HG03442 (cell line): ENCODE measurements around the gene PRLR.
"Not testable (repeated sequence)": the region's sequence is repeated elsewhere in the genome, so short reads cannot be mapped to it uniquely, and the experiment has no call there.

Experiments
- ATAC-seq: cut with Tn5 transposase; IDR thresholded peaks from one replicate; pipeline ENCODE4 v1.9.1; 2021; ENCODE audit warnings: mild to moderate bottlenecking, moderate library complexity; ENCODE audit not compliant: unreplicated experiment

Gene PRLR

DNA sequence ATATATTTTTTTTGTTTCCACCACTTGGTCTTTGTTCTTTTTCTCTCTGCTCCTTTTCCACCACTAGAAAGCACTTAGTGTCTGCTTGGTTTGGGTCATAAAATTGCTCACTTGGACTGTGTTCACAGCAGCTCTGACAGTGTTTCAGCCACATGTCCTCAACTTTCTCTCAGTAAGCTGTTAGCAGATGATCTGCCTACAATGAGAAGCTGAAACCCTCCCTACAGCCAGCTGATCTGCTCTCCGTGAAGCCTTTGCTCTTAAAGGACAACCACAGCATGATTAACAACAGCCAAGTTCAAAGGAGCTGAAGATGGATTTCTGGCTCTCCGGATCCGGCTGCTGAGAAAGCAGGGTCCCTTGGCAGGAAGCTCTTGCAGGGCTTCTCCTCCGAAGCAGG is 31.6 kb downstream of the PRLR start:
- no peak for ATAC-seq

DNA sequence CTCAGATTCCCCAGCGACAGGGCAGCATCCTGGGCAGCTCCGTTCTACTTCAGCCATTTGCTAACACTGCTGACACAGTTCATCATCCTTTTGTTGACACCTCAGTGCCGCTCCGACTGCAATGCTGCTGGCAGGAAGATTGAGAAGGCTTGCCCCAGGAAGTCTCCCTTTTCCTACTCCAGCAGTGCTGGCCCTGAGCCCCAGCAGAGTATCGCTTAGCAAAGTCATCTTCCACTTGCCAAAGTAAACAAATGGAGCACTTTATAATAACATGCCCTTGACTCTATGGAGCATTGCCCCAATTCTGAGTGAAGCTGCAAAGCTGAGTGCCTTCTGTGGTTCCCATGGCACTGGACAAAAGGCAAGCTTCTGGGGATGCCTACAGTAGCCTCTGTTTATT is 32.2 kb downstream of the PRLR start:
- no peak for ATAC-seq

DNA sequence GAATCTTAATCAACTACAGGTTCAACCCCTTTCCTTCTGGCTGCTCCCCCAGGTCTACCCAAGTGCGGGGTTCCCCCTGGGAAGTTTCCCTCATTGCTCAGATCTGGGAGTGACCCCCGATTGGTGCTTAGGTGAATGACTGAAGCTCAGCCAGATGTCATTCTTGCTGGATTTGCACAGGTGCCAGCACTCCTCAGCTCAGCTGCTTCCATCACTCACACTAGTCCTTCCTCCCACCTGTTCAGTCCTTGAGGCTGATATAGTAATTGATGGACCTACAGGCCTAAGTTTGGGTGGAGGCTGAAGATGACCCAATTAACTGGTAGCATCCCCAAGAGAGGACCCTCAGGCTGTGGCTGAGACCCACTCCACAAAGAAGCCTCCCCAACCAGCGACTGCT is 32.9 kb downstream of the PRLR start:
- ATAC-seq = no peak

DNA sequence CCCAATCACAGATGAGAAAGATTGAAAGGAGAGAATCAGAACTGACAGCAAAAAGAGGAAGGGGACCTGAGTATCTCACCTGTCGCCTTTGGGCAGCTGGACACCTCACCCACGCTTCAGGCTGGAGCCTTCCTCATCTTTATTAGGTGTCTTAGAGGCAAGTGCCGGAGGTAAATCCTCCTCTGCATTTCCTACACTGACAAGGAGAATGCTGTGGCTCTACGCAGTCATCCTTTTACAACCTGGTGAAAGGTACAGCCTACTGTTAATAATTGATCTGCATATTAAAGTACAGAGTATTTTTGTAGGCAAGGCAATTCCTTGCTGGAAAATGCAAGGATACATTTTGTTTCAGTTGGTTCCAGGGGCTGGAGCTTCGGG is 34.8 kb downstream of the PRLR start:
- no peak for ATAC-seq

DNA sequence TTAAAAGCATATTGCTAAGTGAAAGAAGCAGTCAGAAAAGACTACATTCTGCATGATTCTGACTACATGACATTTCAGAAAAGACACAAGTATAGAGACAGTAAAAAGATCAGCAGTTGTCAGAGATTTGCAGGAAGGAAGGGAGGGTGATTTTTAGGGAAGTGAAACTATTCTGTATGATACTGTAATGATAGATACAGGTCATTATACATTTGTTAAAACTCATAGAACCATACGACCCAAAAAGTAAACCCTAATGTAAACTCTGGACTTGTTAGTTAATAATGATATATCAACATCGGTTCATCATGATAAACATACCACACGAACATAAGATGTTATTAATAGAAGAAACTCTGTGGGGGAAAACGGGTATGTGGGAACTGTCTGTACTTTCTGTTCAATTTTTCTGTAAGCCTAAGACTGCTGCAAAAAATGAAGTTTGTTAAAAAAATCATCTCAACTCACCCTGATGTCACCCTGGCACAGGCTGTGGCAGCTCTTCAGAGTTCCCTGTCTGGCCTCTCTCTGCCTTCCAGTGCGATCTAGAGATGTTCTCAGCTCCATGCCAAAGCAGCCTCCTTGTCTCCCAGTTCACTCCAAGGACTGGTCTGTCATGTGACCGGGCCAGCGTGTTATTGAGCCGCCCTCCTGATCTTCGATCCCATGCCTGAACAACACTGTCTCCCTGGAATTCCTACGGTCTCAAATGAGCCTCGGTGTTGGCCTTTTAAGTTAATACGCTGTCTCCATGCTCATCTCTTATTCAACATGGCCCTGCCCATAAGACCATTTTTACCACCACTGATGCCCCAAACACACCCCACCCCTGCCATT is 35.4 kb downstream of the PRLR start:
- ATAC-seq = peak; percentile 96

DNA sequence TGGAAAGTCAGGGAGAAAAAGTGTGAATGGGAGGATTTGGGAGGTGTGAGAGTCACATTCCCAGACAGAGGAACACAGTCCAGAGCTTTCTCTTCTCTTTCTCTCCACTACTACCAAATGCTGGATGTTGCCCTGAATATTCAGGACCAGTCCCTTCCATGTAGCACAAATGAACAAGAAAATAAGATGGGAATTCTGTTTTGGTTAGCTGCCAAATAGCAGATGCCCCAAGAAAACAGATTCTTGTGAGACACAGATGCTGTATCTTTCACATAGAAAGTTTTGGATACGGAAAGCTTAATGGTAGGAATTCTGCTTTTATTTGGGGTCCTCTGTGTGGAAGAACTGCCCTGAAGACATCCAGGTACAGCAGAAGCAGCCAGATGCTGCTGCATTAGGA is 37.8 kb downstream of the PRLR start:
- ATAC-seq = no peak

DNA sequence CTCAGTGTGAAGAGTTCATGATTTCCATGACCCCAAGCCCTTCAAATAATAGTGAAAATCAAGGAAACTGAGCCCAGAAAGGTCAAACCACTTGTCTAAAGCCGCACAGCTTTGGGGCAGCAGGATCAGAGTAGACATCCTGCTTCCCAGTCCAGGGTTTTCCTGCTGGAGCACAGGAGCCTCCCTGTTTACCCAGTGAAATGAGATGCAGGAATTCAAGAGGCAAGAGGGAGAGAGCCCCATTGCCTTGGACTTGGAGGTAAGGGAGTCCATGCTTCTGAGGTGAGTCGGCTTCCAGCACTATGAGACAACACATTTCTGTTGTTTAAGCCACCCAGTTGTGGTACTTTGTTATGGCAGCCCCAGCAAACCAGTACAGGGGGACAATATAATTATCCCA is 40.5 kb downstream of the PRLR start:
- ATAC-seq = not testable (repeated sequence)

DNA sequence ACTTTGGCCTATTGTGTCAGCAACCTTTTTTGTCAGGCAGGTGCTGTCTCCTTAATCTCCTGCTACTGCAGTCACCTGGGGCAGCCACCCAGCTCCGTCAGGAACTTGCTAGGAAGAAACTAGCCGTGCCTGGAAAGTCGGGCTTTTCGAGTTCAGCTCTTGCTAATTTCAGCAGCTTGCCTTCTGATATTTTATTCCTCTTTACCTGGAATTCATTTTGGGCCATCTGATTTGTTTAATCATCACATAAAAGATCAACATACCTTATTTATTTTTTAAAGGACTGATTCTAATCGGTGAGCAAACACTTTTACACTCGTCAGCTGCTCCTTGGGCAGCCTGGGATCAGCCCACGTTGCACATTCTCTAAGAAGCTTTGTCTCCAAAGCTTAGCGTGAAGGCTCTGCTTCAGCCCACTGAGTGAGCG is 42.2 kb downstream of the PRLR start:
- ATAC-seq = no peak

DNA sequence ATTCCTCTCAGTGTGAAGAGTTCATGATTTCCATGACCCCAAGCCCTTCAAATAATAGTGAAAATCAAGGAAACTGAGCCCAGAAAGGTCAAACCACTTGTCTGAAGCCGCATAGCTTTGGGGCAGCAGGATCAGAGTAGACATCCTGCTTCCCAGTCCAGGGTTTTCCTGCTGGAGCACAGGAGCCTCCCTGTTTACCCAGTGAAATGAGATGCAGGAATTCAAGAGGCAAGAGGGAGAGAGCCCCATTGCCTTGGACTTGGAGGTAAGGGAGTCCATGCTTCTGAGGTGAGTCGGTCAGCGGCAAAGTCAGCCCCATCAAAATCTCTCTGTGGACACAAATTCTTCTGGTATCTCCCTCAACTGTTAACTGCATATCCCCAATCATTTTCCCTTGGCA is 42.7 kb downstream of the PRLR start:
- ATAC-seq = not testable (repeated sequence)

DNA sequence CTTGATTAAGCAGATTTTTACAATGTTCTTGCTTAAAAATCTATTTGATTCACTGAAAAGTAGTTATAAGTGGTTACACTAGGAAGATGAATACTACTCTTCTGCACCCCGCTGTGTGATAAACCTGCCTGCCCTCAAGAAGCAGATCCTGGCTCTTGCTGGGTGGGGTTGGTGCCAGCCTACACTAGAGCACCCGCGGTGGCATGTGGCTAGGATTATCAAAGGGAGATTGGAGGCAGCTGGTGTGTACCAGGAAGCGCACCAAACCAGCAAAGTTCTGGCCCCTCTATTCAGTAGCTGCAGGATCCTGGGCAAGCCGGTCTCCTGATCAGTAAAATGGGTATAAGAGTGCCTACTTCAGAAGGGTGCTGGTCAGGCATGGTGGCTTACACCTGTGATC is 43.5 kb downstream of the PRLR start:
- ATAC-seq = no peak

DNA sequence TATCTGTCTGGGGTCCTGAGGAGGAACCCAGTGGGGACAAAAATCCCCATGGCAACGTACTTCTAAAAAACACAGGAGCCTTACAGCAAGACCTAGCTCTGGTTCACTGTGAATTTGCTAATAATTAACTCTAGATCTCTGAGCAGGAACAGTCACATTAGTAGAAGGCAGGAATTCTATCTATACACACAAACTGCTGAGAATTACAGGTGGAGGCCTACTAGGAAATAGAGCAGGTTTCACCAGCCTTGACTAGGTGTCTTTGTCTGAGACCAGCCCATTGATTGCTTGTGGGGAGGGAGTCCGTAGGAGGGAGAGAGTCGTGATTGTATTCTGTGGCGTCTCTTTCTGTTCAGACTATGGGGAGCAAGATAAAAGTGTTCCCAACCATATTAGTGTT is 44.8 kb downstream of the PRLR start:
- ATAC-seq = no peak

DNA sequence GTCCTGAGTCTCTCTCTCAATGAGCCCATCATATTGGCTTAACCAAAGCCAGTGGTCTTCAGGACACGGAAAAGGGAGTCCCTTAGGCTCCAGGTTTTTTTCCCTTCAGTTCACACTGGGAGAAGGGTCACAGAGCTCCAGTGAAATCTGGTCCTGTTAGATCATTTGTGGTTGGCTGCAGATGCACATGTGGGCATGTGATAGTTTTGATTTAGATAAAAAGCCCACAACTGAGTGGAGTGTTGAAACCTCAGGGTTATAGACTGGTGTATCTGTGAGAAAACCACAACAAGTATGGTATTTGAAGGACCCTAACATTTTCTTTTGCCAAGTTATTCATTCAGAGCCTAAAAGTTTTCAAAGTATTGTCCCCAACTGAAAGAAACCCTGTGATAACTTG is 46.7 kb downstream of the PRLR start:
- peak; percentile 15 for ATAC-seq

DNA sequence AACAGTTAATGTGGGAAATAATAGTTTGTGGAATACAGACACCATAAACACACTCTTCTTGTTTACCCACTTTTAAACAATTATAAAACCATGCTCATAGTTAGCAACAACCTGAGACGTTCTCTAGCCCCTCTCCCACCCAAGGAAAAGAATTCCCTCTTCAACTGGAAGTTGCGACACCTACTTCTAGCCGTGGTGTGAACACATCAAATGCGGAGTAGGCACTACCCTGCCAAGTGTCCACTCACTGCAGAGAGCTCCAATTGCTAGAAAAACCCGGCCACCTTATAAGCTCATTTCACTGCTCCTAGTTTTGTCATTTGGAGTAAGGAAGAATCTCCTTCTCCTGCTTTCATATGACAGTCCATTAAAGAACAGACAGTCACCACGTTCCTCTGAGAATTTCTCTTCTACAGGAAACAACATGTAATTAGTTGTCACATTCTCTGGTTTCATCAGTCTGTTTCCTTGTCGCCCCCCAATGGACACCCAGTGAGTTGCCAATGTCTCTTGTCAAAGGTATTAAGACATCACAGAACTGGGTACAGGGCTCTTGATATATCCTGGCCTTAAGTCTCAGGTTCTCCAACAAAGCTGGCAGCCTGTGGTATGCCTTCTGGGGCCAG is 47.3 kb downstream of the PRLR start:
- peak; percentile 81 for ATAC-seq

DNA sequence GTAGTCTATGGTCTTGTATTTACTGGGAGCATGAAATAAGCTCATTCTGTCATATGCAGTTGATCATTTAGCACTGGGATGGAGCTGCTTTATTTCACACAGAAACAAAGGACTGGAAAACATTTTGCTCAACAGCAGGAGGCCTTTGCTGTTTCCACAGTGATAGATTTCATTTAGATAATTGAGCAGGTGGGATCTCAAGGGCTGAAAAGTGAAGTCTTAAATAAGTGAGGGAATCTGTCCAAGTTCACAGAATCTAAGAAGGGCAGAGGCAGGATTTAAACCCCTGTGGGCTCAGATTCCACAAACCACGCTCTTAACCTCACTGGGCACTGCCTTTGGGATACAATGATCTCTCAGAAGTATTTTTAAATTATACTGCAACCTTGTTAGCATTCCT is 47.8 kb downstream of the PRLR start:
- no peak for ATAC-seq

DNA sequence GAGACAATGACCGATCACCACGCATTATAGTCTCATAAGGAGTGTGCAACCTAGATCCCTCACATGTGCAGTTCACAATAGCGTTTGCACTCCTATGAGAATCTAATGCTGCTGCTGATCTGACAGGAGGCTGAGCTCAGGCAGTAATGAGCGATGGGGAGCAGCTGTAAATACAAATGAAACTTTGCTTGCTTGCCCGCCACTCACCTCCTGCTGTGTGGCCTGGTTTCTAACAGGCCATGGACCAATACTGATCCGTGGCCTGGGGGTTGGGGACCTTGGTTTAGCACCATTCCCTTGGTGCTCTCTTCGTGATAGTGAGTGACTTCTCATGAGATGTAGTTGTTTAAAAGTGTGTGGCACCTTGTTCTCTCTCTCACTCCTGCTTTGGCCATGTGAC is 50.2 kb downstream of the PRLR start:
- no peak for ATAC-seq

DNA sequence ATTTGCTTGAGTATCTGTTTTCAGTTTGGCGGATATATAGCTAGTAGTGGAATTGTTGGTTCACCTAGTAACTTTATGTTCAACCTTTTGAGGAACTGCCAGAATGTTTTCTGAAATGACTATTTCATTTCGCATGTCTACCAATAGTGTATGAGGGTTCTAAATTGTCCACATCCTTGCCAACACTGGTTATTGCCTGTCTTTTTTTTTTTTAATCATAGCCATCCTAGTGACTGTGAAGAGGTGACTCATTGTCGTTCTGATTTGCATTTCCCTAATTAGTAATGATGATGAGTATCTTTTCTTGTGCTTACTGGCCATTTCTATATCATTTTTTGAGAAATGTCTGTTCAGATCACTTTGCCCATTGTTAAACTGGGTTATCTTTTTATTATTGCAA is 52.5 kb downstream of the PRLR start:
- no peak for ATAC-seq

DNA sequence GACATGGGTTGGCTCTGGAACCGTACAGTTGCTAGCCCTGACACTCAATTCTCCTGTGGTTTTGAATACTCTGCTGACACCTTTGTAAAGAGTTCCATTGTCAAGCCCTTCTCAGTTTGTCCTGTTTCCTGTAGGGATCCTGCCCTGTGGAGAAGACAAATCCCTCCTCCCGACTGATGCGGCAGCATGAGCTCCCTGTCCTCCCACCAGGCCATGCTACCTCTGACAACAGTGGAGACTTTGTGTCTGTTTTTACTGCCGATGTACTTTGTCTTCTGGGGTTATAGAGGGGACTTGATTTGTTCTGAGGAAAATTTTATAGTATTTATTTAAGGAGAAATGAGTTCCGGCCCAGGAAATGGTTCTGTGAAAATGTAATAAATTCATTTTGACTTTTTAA is 57.8 kb downstream of the PRLR start:
- ATAC-seq = no peak

DNA sequence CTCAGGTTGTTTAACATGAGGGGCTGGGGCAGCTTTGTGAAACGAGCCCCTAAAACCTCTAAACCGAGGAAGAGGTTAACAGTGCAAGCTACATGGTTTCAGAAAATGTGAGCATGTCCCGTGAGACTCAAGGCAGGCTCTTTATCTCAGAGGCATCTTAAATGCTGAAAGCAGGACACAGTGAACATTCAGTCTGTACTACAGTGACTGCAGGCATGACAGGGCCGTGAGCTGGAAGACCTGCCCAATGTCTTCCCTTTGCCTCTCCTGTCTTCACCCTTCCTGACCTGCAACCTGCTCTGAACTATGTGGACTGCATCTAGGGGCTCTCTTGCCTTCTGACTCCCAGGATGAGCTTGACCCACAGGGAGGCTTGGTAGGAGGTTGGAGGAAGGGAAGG is 58.3 kb downstream of the PRLR start:
- no peak for ATAC-seq

DNA sequence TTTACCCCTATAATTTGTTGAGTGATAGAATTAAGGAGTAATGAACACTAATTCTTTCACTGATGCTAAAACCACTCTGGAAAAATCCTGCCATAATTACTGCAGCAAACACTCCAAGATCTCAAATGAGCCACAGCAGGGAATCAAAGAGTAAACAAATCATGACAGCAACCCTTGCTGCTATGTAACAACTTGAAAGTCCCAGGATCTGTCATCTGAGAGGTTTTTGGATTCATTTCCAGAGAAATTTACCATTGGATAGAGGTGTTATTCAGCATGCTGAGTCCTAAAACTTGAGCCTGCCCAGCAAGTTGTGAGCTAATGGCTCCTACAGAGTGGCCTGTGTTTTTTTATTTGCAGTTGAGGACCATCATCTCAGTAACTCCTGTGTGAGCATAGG is 59.2 kb downstream of the PRLR start:
- no peak for ATAC-seq

DNA sequence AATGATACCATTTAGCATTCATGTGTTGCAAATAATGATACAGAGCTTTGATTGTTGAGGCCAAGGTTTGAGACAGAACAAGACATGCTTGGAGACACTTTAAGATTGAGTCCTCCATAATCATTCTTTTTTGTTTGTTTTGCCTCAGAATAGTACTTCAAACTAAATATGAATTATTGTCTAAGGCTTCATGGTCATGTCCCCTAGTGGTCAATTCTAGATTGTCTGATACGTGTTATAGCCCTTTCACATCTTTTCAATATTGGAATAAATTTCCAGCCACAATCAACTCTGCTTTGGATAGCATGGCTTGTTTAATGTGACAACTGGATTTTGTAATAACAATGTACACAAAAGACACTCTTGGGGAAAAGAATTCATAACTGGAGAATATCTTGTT is 64.2 kb downstream of the PRLR start:
- ATAC-seq = no peak

DNA sequence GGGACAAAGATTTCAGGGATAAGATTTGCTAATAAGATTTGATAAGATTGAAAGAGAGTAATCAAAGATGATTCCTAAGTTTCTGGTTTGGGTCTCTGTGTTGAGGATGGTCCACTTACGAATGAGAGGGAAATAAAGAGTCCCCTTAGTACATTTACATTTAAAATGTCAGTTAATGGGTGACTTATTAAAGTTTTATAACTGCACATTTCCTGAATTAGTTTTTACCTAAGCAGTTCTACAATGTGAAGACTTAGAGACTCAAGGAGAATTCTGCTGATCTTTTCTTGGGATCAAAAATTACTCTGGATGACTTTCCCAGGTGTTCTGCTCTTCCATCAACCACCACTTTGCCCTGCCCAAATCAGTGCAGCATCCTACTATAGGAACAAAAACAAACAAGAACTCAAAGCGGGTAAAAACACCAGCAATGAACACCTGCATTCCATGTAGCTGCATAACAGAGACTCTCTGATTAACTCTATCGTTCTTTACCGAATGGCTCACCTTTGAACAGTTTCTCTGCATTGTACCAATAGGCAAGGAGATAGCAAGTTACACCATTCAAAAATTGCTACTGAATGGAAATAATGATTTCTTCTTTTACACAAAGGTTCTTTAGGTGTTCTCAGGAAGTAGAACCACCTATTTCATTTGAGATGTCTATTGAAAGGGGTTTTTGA is 65.3 kb downstream of the PRLR start:
- ATAC-seq = no peak

DNA sequence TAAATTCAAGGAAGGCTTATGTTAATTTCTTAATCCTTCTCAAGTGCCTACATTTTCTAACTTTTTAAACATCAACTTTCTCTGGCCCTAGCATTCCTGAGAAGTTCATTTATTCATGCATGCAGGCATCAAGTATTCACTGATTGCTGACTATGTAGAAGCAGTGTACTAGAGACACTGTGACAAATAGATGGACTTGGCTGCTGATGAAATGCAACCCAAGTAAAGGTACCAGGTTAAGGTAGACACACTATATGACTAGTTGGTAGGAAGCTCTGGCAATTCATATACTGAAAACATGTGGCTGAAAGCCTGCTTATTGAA is 66.6 kb downstream of the PRLR start:
- ATAC-seq = no peak
